HG03565 (cell line): ENCODE data around the gene RBM14.

ENCODE experiments used
- ATAC-seq: cut with Tn5 transposase; IDR thresholded peaks from one replicate; pipeline ENCODE4 v1.9.1; 2021; ENCODE audit warnings: mild to moderate bottlenecking, moderate library complexity; ENCODE audit not compliant: unreplicated experiment

Gene RBM14

GRCh38 chr11:66676282-66676919, 60.0 kb downstream of the RBM14 start:
- no peak for ATAC-seq
